Measurements from ENCODE around the gene MRPS27.

MRPS27 gene

DNA sequence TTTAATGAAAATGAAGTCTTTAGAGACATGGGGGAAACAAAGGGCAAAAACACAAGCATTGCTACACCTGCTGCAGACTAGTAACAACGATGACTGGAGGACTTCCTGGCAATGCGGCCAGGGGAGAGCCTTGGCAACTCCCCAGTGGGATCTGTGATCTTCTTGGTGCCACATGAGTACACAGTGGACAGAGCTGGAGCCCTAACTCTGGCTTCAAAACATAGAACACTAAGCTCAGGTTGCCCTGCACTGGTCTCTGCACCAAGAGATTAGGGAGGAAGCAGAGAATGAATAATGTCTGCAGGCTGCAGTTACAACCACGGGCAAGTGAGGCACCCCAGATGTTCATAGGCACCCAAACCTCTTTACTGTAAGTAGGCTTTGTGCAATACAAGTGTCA lies 91.1 kb downstream of the MRPS27 start:
- H3K9me2 ChIP-seq (replicated peaks; ENCODE audit: control insufficient read depth, low read length) = no peaks in the 10 kb centered on the region
- no peaks in the 10 kb centered on the region for H3K79me2 ChIP-seq (ENCODE audit: control insufficient read depth, low read length)
- no peaks in the 10 kb centered on the region for H3K9me3 ChIP-seq (ENCODE audit: control insufficient read depth, insufficient read depth, low read length)
- no peaks in the 10 kb centered on the region for H3F3A ChIP-seq (ENCODE audit: control insufficient read depth, insufficient read depth)
- H3K27me3 ChIP-seq (ENCODE audit: control insufficient read depth, low read length) = no peaks in the 10 kb centered on the region
- H3K4me1 ChIP-seq (ENCODE audit: control insufficient read depth, low read length) = peaks cover 13% of the 10 kb centered on the region
- no peak overlapping the region for H3K27ac ChIP-seq (ENCODE audit: low read depth, low read length)
- H3K4me2 ChIP-seq (ENCODE audit: low read length) = no peak overlapping the region
- peaks cover 90% of the 10 kb centered on the region for H3K36me3 ChIP-seq (ENCODE audit: control insufficient read depth, low read length)
- H4K20me1 ChIP-seq (ENCODE audit: control insufficient read depth, insufficient read depth, low read depth, low read length) = no peaks in the 10 kb centered on the region
- no peak for TF ChIP-seq EZH2phosphoT487 (IDR thresholded peaks at IDR 0.05; ENCODE audit: borderline replicate concordance, low read length)
- TF ChIP-seq, protein P1, sequence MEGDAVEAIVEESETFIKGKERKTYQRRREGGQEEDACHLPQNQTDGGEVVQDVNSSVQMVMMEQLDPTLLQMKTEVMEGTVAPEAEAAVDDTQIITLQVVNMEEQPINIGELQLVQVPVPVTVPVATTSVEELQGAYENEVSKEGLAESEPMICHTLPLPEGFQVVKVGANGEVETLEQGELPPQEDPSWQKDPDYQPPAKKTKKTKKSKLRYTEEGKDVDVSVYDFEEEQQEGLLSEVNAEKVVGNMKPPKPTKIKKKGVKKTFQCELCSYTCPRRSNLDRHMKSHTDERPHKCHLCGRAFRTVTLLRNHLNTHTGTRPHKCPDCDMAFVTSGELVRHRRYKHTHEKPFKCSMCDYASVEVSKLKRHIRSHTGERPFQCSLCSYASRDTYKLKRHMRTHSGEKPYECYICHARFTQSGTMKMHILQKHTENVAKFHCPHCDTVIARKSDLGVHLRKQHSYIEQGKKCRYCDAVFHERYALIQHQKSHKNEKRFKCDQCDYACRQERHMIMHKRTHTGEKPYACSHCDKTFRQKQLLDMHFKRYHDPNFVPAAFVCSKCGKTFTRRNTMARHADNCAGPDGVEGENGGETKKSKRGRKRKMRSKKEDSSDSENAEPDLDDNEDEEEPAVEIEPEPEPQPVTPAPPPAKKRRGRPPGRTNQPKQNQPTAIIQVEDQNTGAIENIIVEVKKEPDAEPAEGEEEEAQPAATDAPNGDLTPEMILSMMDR (IDR thresholded peaks at IDR 0.05; ENCODE audit: low read depth, low read length, poor library complexity, severe bottlenecking) = no peak
- no peak overlapping the region for H3K4me3 ChIP-seq (ENCODE audit: low read length)

DNA sequence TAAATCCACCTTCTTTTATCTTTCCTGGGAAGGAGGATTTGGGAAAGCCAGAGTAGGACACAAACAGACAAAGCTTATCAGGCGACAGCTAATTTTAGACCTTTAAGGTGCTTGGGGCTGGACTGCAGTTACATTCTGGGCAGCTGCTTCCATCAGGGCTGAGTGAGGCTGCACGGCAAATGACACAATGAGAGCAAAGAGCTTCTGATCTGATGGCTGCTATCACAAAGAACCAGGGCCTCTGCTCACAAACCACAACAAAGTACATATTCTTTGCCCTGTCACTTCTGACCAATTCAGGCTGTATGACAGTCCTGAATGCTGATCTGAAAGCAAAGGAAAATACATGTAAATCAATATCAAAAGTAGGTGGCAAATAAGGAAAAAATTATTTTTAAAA lies 93.1 kb downstream of the MRPS27 start:
- Histone ChIP-seq H3K27me3 (ENCODE audit: control insufficient read depth, low read length) (no peaks in the 10 kb centered on the region), H4K20me1 (ENCODE audit: control insufficient read depth, insufficient read depth, low read depth, low read length) (no peaks in the 10 kb centered on the region), H3K4me3 (ENCODE audit: low read length) (no peak overlapping the region), H3F3A (ENCODE audit: control insufficient read depth, insufficient read depth) (no peaks in the 10 kb centered on the region), H3K4me1 (ENCODE audit: control insufficient read depth, low read length) (no peaks in the 10 kb centered on the region), H3K9me2 (replicated peaks; ENCODE audit: control insufficient read depth, low read length) (no peaks in the 10 kb centered on the region), H3K27ac (ENCODE audit: low read depth, low read length) (no peak overlapping the region), H3K36me3 (ENCODE audit: control insufficient read depth, low read length) (peaks cover 96% of the 10 kb centered on the region), H3K79me2 (ENCODE audit: control insufficient read depth, low read length) (no peaks in the 10 kb centered on the region), H3K9me3 (ENCODE audit: control insufficient read depth, insufficient read depth, low read length) (no peaks in the 10 kb centered on the region), H3K4me2 (ENCODE audit: low read length) (no peak overlapping the region)
- no peak for TF ChIP-seq EZH2phosphoT487 (IDR thresholded peaks at IDR 0.05; ENCODE audit: borderline replicate concordance, low read length)
- TF ChIP-seq, protein P1 (IDR thresholded peaks at IDR 0.05; ENCODE audit: low read depth, low read length, poor library complexity, severe bottlenecking) = no peak

DNA sequence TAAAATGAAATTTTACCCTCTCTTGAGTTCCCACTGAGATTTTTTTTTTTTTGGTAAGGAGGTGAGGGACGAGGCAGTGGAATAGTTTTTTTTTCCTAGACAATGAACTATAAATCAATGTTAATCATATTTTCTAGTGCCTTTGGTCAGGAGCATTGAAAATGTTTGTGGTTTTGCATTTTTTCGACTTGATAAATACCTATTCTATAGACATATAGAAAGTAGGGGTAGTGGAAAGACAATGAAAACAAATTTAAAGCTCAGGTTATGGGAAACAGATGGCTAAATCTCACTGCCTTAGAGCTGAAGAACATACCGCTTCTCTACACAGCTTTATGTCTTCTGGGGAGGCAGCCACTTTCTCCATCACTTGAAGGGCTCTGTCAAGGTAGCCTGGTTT lies 94.3 kb downstream of the MRPS27 start:
- no peak overlapping the region for H3K4me3 ChIP-seq (ENCODE audit: low read length)
- H3K79me2 ChIP-seq (ENCODE audit: control insufficient read depth, low read length) = no peaks in the 10 kb centered on the region
- no peaks in the 10 kb centered on the region for H3F3A ChIP-seq (ENCODE audit: control insufficient read depth, insufficient read depth)
- H3K4me1 ChIP-seq (ENCODE audit: control insufficient read depth, low read length) = no peaks in the 10 kb centered on the region
- H3K9me2 ChIP-seq (replicated peaks; ENCODE audit: control insufficient read depth, low read length) = no peaks in the 10 kb centered on the region
- TF ChIP-seq, protein P1 (IDR thresholded peaks at IDR 0.05; ENCODE audit: low read depth, low read length, poor library complexity, severe bottlenecking) = no peak
- TF ChIP-seq EZH2phosphoT487 (IDR thresholded peaks at IDR 0.05; ENCODE audit: borderline replicate concordance, low read length) = no peak
- peaks cover 96% of the 10 kb centered on the region for H3K36me3 ChIP-seq (ENCODE audit: control insufficient read depth, low read length)
- no peaks in the 10 kb centered on the region for H3K9me3 ChIP-seq (ENCODE audit: control insufficient read depth, insufficient read depth, low read length)
- H3K27ac ChIP-seq (ENCODE audit: low read depth, low read length) = no peak overlapping the region
- no peaks in the 10 kb centered on the region for H3K27me3 ChIP-seq (ENCODE audit: control insufficient read depth, low read length)
- H3K4me2 ChIP-seq (ENCODE audit: low read length) = no peak overlapping the region
- H4K20me1 ChIP-seq (ENCODE audit: control insufficient read depth, insufficient read depth, low read depth, low read length) = no peaks in the 10 kb centered on the region

Data from DOHH2 (cell line).